Brain microvascular endothelial cell (primary cell): ENCODE data around the gene IFI16.

ENCODE experiments used
- DNase-seq: peaks from one replicate; pipeline ENCODE4 v3.0.0-alpha.2; 2020
- H3K27ac ChIP-seq: fragments of 250-450 bp; sonication (Bioruptor Pico); 2 replicates; pipeline ENCODE4 v1.5.1; 2020; ENCODE audit warnings: mild to moderate bottlenecking, moderate library complexity
- H3K27me3 ChIP-seq: fragments of 250-450 bp; sonication (Bioruptor Pico); replicated peaks from 2 replicates; pipeline ENCODE4 v1.5.1; 2020; ENCODE audit warnings: mild to moderate bottlenecking
- H3K36me3 ChIP-seq: fragments of 250-450 bp; sonication (Bioruptor Pico); replicated peaks from 2 replicates; pipeline ENCODE4 v1.5.1; 2020; ENCODE audit warnings: mild to moderate bottlenecking
- H3K4me3 ChIP-seq: 2 replicates; pipeline ENCODE4 v1.5.1; 2011; ENCODE audit warnings: low read depth, mild to moderate bottlenecking, control low read depth, low read length, moderate library complexity
- CTCF ChIP-seq: IDR thresholded peaks from 2 replicates; pipeline ENCODE4 v1.5.1; 2011; ENCODE audit warnings: low read depth, mild to moderate bottlenecking, moderate library complexity, low read length, control low read depth, inconsistent platforms; ENCODE audit errors: missing control alignments
- in situ Hi-C: cut with HindIII; loops from 2 replicates; pipeline ENCODE4 v1.10.0; 2017; ENCODE audit warnings: low sequenced_read_pairs, low pct_ligation_motif_present

Gene IFI16

GRCh38 chr1:159079525-159079924 is 69.8 kb downstream of the IFI16 start:
- in situ Hi-C loops, result no loop called here
- Histone ChIP-seq H3K27me3 (no peaks in the 10 kb centered on the region), H3K36me3 (no peaks in the 10 kb centered on the region), H3K4me3 (no peak overlapping the region), H3K27ac (no peak overlapping the region)
- peak; percentile 10 for TF ChIP-seq CTCF
- DNase-seq, result no peak

GRCh38 chr1:159081626-159082025 is 71.9 kb downstream of the IFI16 start:
- Histone ChIP-seq H3K4me3 (no peak overlapping the region), H3K27ac (no peak overlapping the region), H3K36me3 (no peaks in the 10 kb centered on the region), H3K27me3 (no peaks in the 10 kb centered on the region)
- DNase-seq, result no peak
- in situ Hi-C loops, result no loop called here
- no peak for TF ChIP-seq CTCF

- H3K27me3 ChIP-seq, result no peaks in the 10 kb centered on the region
- in situ Hi-C loops, result no loop called here
- no peak for TF ChIP-seq CTCF
These were observed 73.3 kb downstream of the IFI16 start for GRCh38 chr1:159083013-159083412.

GRCh38 chr1:159084152-159084551 is 74.4 kb downstream of the IFI16 start:
- Histone ChIP-seq H3K27me3 (no peaks in the 10 kb centered on the region), H3K36me3 (no peaks in the 10 kb centered on the region), H3K4me3 (no peak overlapping the region), H3K27ac (no peak overlapping the region)
- in situ Hi-C loops, result no loop called here
- no peak for DNase-seq
- TF ChIP-seq CTCF, result no peak

More at GRCh38 chr1:159083013-159083412, 73.3 kb downstream of the IFI16 start:
- Histone ChIP-seq H3K4me3 (no peak overlapping the region), H3K27ac (no peak overlapping the region), H3K36me3 (no peaks in the 10 kb centered on the region)
- DNase-seq, result no peak

GRCh38 chr1:159084867-159085266 is 75.2 kb downstream of the IFI16 start:
- in situ Hi-C loops, result no loop called here
- DNase-seq, result no peak
- no peak for TF ChIP-seq CTCF
- H3K27ac ChIP-seq, result no peak overlapping the region
- no peaks in the 10 kb centered on the region for H3K36me3 ChIP-seq
- no peaks in the 10 kb centered on the region for H3K27me3 ChIP-seq
- H3K4me3 ChIP-seq, result no peak overlapping the region

- in situ Hi-C loops, result no loop called here
- TF ChIP-seq CTCF, result no peak
- Histone ChIP-seq H3K27ac (no peak overlapping the region), H3K36me3 (no peaks in the 10 kb centered on the region), H3K4me3 (no peak overlapping the region), H3K27me3 (no peaks in the 10 kb centered on the region)
- DNase-seq, result peak; percentile 60
These were observed 78.3 kb downstream of the IFI16 start for GRCh38 chr1:159088050-159088449.
